DOHH2 (cell line): Measurements from ENCODE around the gene AMZ1.

Experiments
- H3F3A ChIP-seq: fragments of 200-600 bp; sonication (generic), shearing (Covaris generic); 2 replicates; pipeline ENCODE4 v1.6.0; 2016; ENCODE audit warnings: antibody characterized with exemption, mild to moderate bottlenecking; ENCODE audit not compliant: control insufficient read depth, insufficient read depth
- H3K27ac ChIP-seq: fragments of 200-600 bp; sonication (generic); 2 replicates; pipeline ENCODE4 v1.5.1; 2014; ENCODE audit warnings: low read depth, mild to moderate bottlenecking, low read length, moderate library complexity
- H3K27me3 ChIP-seq: fragments of 200-600 bp; sonication (generic); 2 replicates; pipeline ENCODE4 v1.6.1; 2014; ENCODE audit warnings: mild to moderate bottlenecking, low read length, mixed read lengths; ENCODE audit not compliant: control insufficient read depth
- H3K36me3 ChIP-seq: fragments of 200-600 bp; sonication (generic); 2 replicates; pipeline ENCODE4 v1.6.1; 2014; ENCODE audit warnings: mild to moderate bottlenecking, low read length, moderate library complexity, mixed read lengths; ENCODE audit not compliant: control insufficient read depth
- H3K4me1 ChIP-seq: fragments of 200-600 bp; sonication (generic); 2 replicates; pipeline ENCODE4 v1.6.1; 2014; ENCODE audit warnings: mild to moderate bottlenecking, low read length, mixed read lengths; ENCODE audit not compliant: control insufficient read depth
- H3K4me2 ChIP-seq: fragments of 200-600 bp; sonication (generic); 2 replicates; pipeline ENCODE4 v1.6.0; 2014; ENCODE audit warnings: mild to moderate bottlenecking, low read length, moderate library complexity
- H3K4me3 ChIP-seq: fragments of 200-600 bp; sonication (generic); 2 replicates; pipeline ENCODE4 v1.5.1; 2014; ENCODE audit warnings: mild to moderate bottlenecking, low read length, mixed read lengths
- H3K79me2 ChIP-seq: fragments of 200-600 bp; sonication (generic); 2 replicates; pipeline ENCODE4 v1.6.1; 2014; ENCODE audit warnings: mild to moderate bottlenecking, low read length, mixed read lengths; ENCODE audit not compliant: control insufficient read depth
- H3K9me2 ChIP-seq: fragments of 200-600 bp; sonication (generic); replicated peaks from 2 replicates; pipeline ENCODE4 v1.6.1; 2014; ENCODE audit warnings: mild to moderate bottlenecking, low read length, mixed read lengths; ENCODE audit not compliant: control insufficient read depth
- H3K9me3 ChIP-seq: fragments of 200-600 bp; sonication (generic); 2 replicates; pipeline ENCODE4 v1.6.1; 2014; ENCODE audit warnings: antibody characterized with exemption, low read length, mixed read lengths; ENCODE audit not compliant: control insufficient read depth, insufficient read depth
- H4K20me1 ChIP-seq: fragments of 200-600 bp; sonication (generic); 2 replicates; pipeline ENCODE4 v1.6.0; 2014; ENCODE audit warnings: low read depth, mild to moderate bottlenecking, antibody characterized with exemption, low read length, moderate library complexity; ENCODE audit not compliant: control insufficient read depth, insufficient read depth
- CTCF ChIP-seq: fragments of 200-600 bp; sonication (generic); IDR thresholded peaks from one replicate; pipeline ENCODE4 v1.5.1; 2014; ENCODE audit warnings: antibody characterized with exemption, mild to moderate bottlenecking, low read depth, low read length; ENCODE audit not compliant: poor library complexity, severe bottlenecking
- EZH2phosphoT487 ChIP-seq: fragments of 200-600 bp; sonication (generic); IDR thresholded peaks from 2 replicates; pipeline ENCODE4 v1.6.1; 2017; ENCODE audit warnings: borderline replicate concordance, mild to moderate bottlenecking, antibody characterized with exemption, low read length, moderate library complexity, mixed read lengths

The AMZ1 gene

GRCh38 chr7:2758673-2759616, 70.9 kb downstream of the AMZ1 start:
- H4K20me1 ChIP-seq: no peaks in the 10 kb centered on the region
- no peak overlapping the region for H3K4me3 ChIP-seq
- H3K79me2 ChIP-seq: no peaks in the 10 kb centered on the region
- no peaks in the 10 kb centered on the region for H3K9me2 ChIP-seq
- H3K4me2 ChIP-seq: no peak overlapping the region
- H3K9me3 ChIP-seq: no peaks in the 10 kb centered on the region
- H3K4me1 ChIP-seq: peaks cover 5% of the 10 kb centered on the region
- no peaks in the 10 kb centered on the region for H3F3A ChIP-seq
- no peaks in the 10 kb centered on the region for H3K27me3 ChIP-seq
- no peak overlapping the region for H3K27ac ChIP-seq
- H3K36me3 ChIP-seq: no peaks in the 10 kb centered on the region
- no peak for TF ChIP-seq CTCF

GRCh38 chr7:2759736-2760097, 71.7 kb downstream of the AMZ1 start:
- no peak for TF ChIP-seq CTCF
- TF ChIP-seq EZH2phosphoT487: no peak
- Histone ChIP-seq H3K9me2 (no peaks in the 10 kb centered on the region), H3K36me3 (no peaks in the 10 kb centered on the region), H3K9me3 (no peaks in the 10 kb centered on the region), H3K4me2 (no peak overlapping the region), H3F3A (no peaks in the 10 kb centered on the region), H3K27ac (no peak overlapping the region), H3K79me2 (no peaks in the 10 kb centered on the region), H3K27me3 (no peaks in the 10 kb centered on the region), H4K20me1 (no peaks in the 10 kb centered on the region), H3K4me1 (peaks cover 5% of the 10 kb centered on the region), H3K4me3 (no peak overlapping the region)

GRCh38 chr7:2760098-2760889, 72.3 kb downstream of the AMZ1 start:
- no peaks in the 10 kb centered on the region for H3K79me2 ChIP-seq
- no peaks in the 10 kb centered on the region for H3K9me3 ChIP-seq
- H3K27me3 ChIP-seq: no peaks in the 10 kb centered on the region
- H3F3A ChIP-seq: no peaks in the 10 kb centered on the region
- H3K4me1 ChIP-seq: peaks cover 5% of the 10 kb centered on the region
- no peak for TF ChIP-seq EZH2phosphoT487
- TF ChIP-seq CTCF: peak; percentile 38
- no peaks in the 10 kb centered on the region for H3K9me2 ChIP-seq
- H4K20me1 ChIP-seq: no peaks in the 10 kb centered on the region
- H3K27ac ChIP-seq: no peak overlapping the region
- no peaks in the 10 kb centered on the region for H3K36me3 ChIP-seq
- H3K4me3 ChIP-seq: no peak overlapping the region
- no peak overlapping the region for H3K4me2 ChIP-seq
